ENCODE results near the gene ENKUR.

The ENKUR gene

DNA sequence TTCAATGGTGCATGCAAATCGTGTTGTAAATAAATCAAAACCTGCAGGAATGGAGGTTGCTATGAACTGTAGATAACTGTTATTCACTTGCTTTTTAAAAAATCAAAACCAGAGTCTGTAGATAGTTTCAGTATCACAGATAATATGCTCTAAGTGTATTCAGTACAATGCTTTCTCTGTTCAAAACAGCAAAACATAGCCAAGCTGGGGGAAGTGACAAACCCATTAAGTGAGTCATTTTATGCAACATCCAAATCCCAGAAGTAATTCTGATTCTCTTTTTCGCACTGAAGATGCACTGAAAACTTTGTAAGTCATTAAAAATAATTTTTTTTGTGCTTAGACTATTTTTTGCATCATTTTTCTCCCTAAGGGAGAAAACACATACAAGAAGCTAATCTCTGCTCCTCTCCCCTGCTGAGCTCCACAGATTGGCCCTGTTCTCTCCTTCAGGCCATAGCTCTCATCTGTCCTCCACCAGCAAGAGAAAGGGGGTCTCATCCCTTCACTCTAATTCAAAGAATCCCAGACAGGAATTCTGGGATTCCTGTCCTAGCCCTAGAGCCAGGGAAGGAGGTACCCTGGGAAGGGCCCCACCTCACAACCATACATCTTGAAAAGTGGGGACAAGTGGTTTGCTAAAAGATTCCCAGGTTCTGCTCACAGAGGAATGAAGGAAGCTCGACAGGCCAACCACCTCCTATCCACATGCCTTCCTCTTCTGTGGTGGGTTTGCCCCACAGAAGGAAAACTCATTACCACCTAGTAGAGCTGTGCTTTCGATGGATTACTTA lies 68.5 kb downstream of the ENKUR start:
- peak; percentile 39 for DNase-seq (ENCODE audit: low read depth)

DNA sequence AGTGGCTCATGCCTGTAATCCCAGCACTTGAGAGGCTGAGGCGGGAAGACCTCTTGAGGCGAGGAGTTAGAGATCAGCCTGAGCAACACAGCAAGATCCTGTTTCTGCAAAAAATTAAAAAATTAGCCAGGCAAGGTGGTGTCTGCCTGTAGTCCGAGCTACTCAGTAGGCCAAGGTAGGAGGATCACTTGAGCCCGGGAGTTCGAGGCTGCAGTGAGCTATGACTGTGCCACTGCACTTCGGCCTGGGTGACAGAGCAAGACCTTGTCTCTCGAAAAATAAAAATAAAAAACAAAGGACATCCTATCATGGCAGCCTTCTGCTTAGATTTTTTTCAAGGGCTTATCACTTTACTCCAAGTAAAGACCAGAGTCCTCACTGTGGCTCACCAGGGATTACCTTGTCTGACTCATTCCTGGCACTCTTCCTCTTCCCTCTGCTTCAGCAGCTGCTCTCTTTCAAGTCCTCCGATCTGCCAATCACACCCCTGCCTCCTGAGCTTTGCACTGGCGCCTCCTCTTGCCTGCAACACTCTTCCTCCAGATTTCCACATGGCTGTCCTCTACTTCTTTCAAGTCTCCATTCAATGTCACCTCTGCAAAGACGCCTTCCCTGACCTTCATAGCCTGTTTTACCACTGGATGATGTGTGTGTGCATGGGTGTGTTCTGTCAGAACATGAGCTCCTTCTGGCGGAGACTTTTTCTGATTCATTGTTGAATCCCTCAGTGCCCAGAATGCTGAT lies 71.3 kb downstream of the ENKUR start:
- peak; percentile 95 for DNase-seq (ENCODE audit: low read depth)

DNA sequence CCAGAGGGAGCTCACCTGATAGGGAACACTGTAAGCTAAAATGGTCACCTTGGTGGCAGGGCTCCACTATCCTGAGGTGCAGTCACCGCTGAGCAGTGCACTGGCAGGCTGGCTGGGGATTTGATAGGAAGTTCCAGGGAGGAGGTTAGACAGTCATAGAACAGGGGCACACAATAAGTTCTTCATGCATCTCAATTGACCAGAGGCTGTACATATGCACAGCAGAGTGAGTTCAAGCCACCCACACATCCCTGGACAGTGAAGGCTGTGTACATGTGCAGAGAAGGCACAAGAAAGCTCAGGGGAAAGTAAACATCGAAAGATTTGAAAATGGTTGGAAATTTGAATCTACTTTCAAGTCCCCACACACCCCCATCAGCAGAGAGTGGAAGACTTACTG lies 77.4 kb downstream of the ENKUR start:
- no peak for DNase-seq (ENCODE audit: low read depth)

DNA sequence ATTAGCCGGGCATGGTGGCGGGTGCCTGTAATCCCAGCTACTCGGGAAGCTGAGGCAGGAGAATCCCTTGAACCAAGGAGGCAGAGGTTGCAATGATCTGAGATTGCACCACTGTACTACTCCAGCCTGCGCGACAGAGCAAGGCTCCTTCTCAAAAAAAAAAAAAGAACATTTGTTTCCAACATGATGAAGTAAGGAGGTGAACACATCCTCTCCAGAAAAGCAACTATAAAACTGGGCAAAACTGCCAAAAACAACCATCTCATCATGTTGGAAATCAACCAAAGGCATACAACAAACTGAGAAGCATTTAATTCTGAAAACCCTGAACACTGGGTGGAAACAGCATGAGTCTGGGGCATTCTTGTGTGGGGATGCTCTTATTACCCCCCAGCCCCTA lies 77.9 kb downstream of the ENKUR start:
- DNase-seq (ENCODE audit: low read depth) = no peak

DNA sequence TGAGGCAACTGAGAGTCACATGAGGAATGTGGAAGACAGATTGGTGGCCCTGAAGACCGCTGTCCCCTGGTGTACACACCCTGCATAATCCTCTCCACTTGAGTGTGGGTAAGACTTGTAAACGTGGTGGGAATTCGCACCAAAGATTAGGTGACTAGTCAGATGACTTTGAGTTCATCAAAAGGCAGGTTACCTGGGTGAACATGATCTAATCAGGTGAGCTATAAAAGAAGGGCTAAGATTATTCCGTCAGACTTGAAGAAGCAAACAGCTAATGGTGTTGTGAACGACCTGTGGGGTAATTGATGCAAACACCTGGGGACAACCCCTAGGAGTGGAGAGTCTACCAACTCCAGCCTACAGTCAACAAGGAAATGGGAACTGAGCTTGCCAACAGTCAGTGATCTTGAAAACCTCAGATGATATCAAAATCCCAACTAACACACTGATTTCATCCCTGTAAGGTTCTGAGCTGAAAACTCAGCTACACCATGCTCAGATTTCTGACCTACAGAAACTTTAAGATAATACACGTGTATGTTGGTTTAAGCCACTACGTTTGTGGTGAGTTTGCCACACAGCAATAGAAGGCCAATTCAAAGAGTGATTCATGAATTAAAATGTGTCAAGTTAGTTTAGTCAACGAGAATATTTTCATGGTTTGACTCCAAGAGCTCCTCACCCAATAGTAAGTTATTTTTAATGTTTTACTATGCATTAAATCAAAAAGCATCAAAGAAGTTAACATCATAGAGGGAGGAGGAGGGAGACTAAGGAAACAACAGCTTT lies 80.3 kb downstream of the ENKUR start:
- no peak for DNase-seq (ENCODE audit: low read depth)

Measured in iris pigment epithelial cell (primary cell).